ENCODE results near the gene ZNF441.

ZNF441 gene

GRCh38 chr19:11766597-11767591 lies at the start of gene ZNF441:
Gene ZNF441, plus strand, starts transcription at chr19:11767000. Its CDS starts 194 bp downstream, at chr19:11767194.
- peak within 1 kb of the TSS; percentile 39 to 96 (median 87) for H3K27ac ChIP-seq
- peak within 1 kb of the TSS; percentile 48 to 92 (median 75) for H3K4me3 ChIP-seq

- no peak overlapping the region for H3K27ac ChIP-seq
- no peak overlapping the region for H3K4me3 ChIP-seq
These were observed 45.1 kb upstream of the ZNF441 start for GRCh38 chr19:11721681-11722080.

GRCh38 chr19:11722414-11722813 lies 44.4 kb upstream of the ZNF441 start:
- Histone ChIP-seq H3K27ac (no peak overlapping the region), H3K4me3 (no peak overlapping the region)

GRCh38 chr19:11729586-11729985 lies 37.2 kb upstream of the ZNF441 start:
- H3K4me3 ChIP-seq, result no peak overlapping the region
- no peak overlapping the region for H3K27ac ChIP-seq

GRCh38 chr19:11735375-11735774 lies 31.4 kb upstream of the ZNF441 start:
- no peak overlapping the region for H3K27ac ChIP-seq
- no peak overlapping the region for H3K4me3 ChIP-seq

- no peak overlapping the region for H3K4me3 ChIP-seq
- peak overlapping the region in 1 of 21 experiments; percentile 32 for H3K27ac ChIP-seq
These were observed 30.1 kb upstream of the ZNF441 start for GRCh38 chr19:11736696-11737095.

- Histone ChIP-seq H3K4me3 (peak overlapping the region; percentile 65 to 99 (median 90)), H3K27ac (peak overlapping the region; percentile 72 to 97 (median 88))
These were observed 28.6 kb upstream of the ZNF441 start for GRCh38 chr19:11737964-11738745.

GRCh38 chr19:11738746-11739620 lies 27.8 kb upstream of the ZNF441 start, which contains the start of gene ZNF823:
Gene ZNF823, minus strand, starts transcription at chr19:11738946. Its CDS starts 127 bp downstream, at chr19:11738819.
- Histone ChIP-seq H3K27ac (peak within 1 kb of the TSS; percentile 72 to 97 (median 88)), H3K4me3 (peak within 1 kb of the TSS; percentile 65 to 99 (median 90))

- H3K27ac ChIP-seq, result no peak overlapping the region
- H3K4me3 ChIP-seq, result no peak overlapping the region
These were observed 20.9 kb upstream of the ZNF441 start for GRCh38 chr19:11745869-11746268.

- Histone ChIP-seq H3K4me3 (no peak overlapping the region), H3K27ac (no peak overlapping the region)
These were observed 19.5 kb upstream of the ZNF441 start for GRCh38 chr19:11747277-11747676.

- Histone ChIP-seq H3K4me3 (no peak overlapping the region), H3K27ac (no peak overlapping the region)
These were observed 17.0 kb upstream of the ZNF441 start for GRCh38 chr19:11749751-11750150.

GRCh38 chr19:11752244-11752736 lies 14.5 kb upstream of the ZNF441 start:
- H3K4me3 ChIP-seq, result no peak overlapping the region
- no peak overlapping the region for H3K27ac ChIP-seq

- no peak overlapping the region for H3K4me3 ChIP-seq
- H3K27ac ChIP-seq, result no peak overlapping the region
These were observed 12.1 kb upstream of the ZNF441 start for GRCh38 chr19:11754663-11755062.

GRCh38 chr19:11756965-11757364 lies 9.8 kb upstream of the ZNF441 start:
- H3K27ac ChIP-seq, result no peak overlapping the region
- no peak overlapping the region for H3K4me3 ChIP-seq

GRCh38 chr19:11759805-11760204 lies 7.0 kb upstream of the ZNF441 start:
- Histone ChIP-seq H3K4me3 (no peak overlapping the region), H3K27ac (no peak overlapping the region)

GRCh38 chr19:11763117-11763516 lies 3.7 kb upstream of the ZNF441 start:
- Histone ChIP-seq H3K27ac (no peak overlapping the region), H3K4me3 (no peak overlapping the region)

- no peak overlapping the region for H3K4me3 ChIP-seq
These were observed 3.2 kb upstream of the ZNF441 start for GRCh38 chr19:11763611-11764010.

GRCh38 chr19:11767633-11768133 lies 883 bp downstream of the ZNF441 start:
- H3K4me3 ChIP-seq, result peak overlapping the region; percentile 48 to 92 (median 75)
- peak overlapping the region in 20 of 21 experiments; percentile 39 to 96 (median 88) for H3K27ac ChIP-seq

More at GRCh38 chr19:11763611-11764010, 3.2 kb upstream of the ZNF441 start:
- no peak overlapping the region for H3K27ac ChIP-seq

GRCh38 chr19:11769995-11770394 lies 3.2 kb downstream of the ZNF441 start:
- Histone ChIP-seq H3K4me3 (no peak overlapping the region), H3K27ac (no peak overlapping the region)
